Stimulated activated CD8-positive, alpha-beta memory T cell treated with anti-CD3 and anti-CD28 coated beads, Interleukin-12 subunit alpha, Interleukin-12 subunit beta, amount 100 ng/mL, for 24 hours (primary cell): ENCODE measurements around the gene PAX4.

Experiments
- DNase-seq: peaks from one replicate; pipeline ENCODE4 v3.0.0-alpha.2; 2020; ENCODE audit errors: extremely low read depth

Gene PAX4

GRCh38 chr7:127618042-127618441 is at the start of gene PAX4:
Gene PAX4, minus strand, starts transcription at chr7:127618142. Its CDS starts 2,214 bp downstream, at chr7:127615928.
- no peak for DNase-seq

- DNase-seq = no peak
Observed at GRCh38 chr7:127667017-127667670, 49.2 kb upstream of the PAX4 start.

GRCh38 chr7:127666602-127667001 is 48.7 kb upstream of the PAX4 start:
- no peak for DNase-seq

GRCh38 chr7:127665922-127666321 is 48.0 kb upstream of the PAX4 start:
- DNase-seq = no peak

- no peak for DNase-seq
Observed at GRCh38 chr7:127658970-127659630, 41.2 kb upstream of the PAX4 start.

- no peak for DNase-seq
Observed at GRCh38 chr7:127657500-127657899, 39.6 kb upstream of the PAX4 start.

- DNase-seq = no peak
Observed at GRCh38 chr7:127655720-127656119, 37.8 kb upstream of the PAX4 start.

- no peak for DNase-seq
Observed at GRCh38 chr7:127654404-127655394, 36.8 kb upstream of the PAX4 start.

GRCh38 chr7:127653396-127653795 is 35.5 kb upstream of the PAX4 start:
- DNase-seq = no peak

GRCh38 chr7:127652333-127653248 is 34.6 kb upstream of the PAX4 start:
- no peak for DNase-seq

GRCh38 chr7:127651556-127652332 is 33.8 kb upstream of the PAX4 start, which contains the start of gene SND1:
Gene SND1, plus strand, starts transcription at chr7:127652194. Its CDS starts 180 bp downstream, at chr7:127652374.
- DNase-seq = peak; percentile 99

- no peak for DNase-seq
Observed at GRCh38 chr7:127650847-127651555, 33.1 kb upstream of the PAX4 start.

- no peak for DNase-seq
Observed at GRCh38 chr7:127648986-127649385, 31.0 kb upstream of the PAX4 start.

GRCh38 chr7:127647636-127648035 is 29.7 kb upstream of the PAX4 start:
- no peak for DNase-seq

- no peak for DNase-seq
Observed at GRCh38 chr7:127644484-127644883, 26.5 kb upstream of the PAX4 start.

GRCh38 chr7:127638197-127638596 is 20.3 kb upstream of the PAX4 start:
- no peak for DNase-seq

GRCh38 chr7:127635659-127636285 is 17.8 kb upstream of the PAX4 start:
- no peak for DNase-seq

- no peak for DNase-seq
Observed at GRCh38 chr7:127632276-127632910, 14.5 kb upstream of the PAX4 start.
